ENCODE results near the gene STRN4.

Gene STRN4

DNA sequence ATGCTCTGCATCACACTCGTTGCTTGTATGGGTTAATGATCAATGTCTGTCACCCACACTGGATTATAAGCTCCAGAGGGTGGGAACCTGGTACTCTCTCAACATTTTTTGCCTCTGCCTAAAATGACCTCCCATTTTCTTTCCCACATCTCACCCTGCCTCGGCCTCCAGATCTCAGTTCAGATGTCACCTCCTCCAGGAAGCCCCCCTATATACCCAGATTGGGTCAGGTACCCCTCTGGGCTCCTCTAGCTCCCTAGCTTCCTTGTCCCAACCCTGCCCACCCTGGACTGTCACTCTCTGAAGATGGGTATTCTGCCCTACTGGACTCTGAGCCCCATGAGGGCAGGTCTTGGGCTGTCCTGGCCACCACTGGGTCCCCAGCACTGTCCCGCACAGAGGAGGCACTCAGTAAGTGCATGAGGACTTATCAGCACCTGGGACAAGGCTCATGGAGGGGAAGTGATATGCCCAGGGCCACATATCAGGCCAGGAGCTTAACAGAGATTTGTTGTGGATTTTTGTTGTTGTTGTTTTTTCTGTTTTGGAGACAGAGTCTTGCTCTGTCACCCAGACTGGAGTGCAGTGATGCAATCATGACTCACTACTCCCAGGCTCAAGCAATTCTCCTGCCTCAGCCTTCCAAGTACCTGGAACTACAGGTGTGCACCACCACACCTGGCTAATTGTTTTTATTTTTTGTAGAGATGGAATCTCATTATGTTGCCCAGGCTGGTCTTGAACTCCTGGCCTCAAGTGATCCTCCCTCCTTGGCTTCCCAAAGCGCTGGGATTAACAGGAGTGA, 53.1 kb downstream of the STRN4 start:
- DNase-seq, result no peak
- Histone ChIP-seq H3K9me3 (no peaks in the 10 kb centered on the region), H3K27me3 (no peaks in the 10 kb centered on the region), H3K36me3 (peaks cover 42% of the 10 kb centered on the region), H3K4me3 (ENCODE audit: low read depth, low read length) (no peak overlapping the region), H3K4me1 (no peaks in the 10 kb centered on the region)
- no peak for TF ChIP-seq CTCF (IDR thresholded peaks at IDR 0.05; ENCODE audit: low read depth, low read length)

DNA sequence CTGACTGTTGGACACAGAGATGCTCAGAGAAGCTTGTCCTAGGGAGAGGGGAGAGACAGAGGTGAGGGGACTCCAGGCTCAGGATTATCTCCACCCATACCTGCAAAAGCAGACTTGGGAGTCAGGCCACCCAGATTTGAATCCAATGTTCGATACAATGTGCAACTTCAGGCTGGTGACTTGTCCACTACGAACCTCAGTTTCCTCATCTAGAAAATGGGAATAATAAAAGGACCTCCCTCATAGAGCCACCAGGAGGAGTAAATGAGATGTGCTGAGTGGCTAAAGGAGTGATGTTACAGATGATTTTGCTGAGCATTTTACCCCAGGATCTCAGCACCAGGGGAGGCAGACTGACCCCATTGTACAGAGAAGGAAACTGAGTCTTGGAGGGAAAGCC, 54.3 kb downstream of the STRN4 start:
- Histone ChIP-seq H3K27me3 (no peaks in the 10 kb centered on the region), H3K4me3 (ENCODE audit: low read depth, low read length) (no peak overlapping the region), H3K4me1 (no peaks in the 10 kb centered on the region), H3K9me3 (no peaks in the 10 kb centered on the region), H3K36me3 (peaks cover 49% of the 10 kb centered on the region)
- no peak for TF ChIP-seq CTCF (IDR thresholded peaks at IDR 0.05; ENCODE audit: low read depth, low read length)
- DNase-seq, result no peak

DNA sequence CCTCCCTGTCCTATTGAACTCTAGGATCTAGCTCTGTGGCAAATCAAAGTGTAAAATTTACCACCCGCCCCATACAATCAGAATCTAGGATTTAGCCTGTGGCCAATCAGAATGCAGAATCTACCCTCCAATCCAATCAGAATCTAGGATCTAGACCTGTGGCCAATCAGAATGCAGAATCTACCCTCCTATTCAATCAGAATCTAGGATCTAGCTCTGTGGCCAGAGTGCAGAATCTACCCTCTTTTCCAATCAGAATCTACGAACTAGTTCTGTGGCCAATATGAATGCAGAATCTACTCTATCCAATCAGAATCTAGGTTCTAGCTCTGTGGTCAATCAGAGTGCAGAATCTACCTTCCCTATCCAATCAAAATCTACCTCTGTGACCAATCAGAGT, 55.1 kb downstream of the STRN4 start:
- DNase-seq, result no peak
- peaks cover 49% of the 10 kb centered on the region for H3K36me3 ChIP-seq

GRCh38 chr19:46689358-46689757, 56.9 kb downstream of the STRN4 start:
- Histone ChIP-seq H3K4me3 (ENCODE audit: low read depth, low read length) (no peak overlapping the region), H3K9me3 (no peaks in the 10 kb centered on the region), H3K4me1 (no peaks in the 10 kb centered on the region), H3K36me3 (peaks cover 60% of the 10 kb centered on the region), H3K27me3 (no peaks in the 10 kb centered on the region)
- no peak for TF ChIP-seq CTCF (IDR thresholded peaks at IDR 0.05; ENCODE audit: low read depth, low read length)
- no peak for DNase-seq

More for the DNA sequence above, 55.1 kb downstream of the STRN4 start:
- H3K4me1 ChIP-seq, result no peaks in the 10 kb centered on the region
- no peak for TF ChIP-seq CTCF (IDR thresholded peaks at IDR 0.05; ENCODE audit: low read depth, low read length)
- no peaks in the 10 kb centered on the region for H3K9me3 ChIP-seq
- no peak overlapping the region for H3K4me3 ChIP-seq (ENCODE audit: low read depth, low read length)
- no peaks in the 10 kb centered on the region for H3K27me3 ChIP-seq

GRCh38 chr19:46687438-46688145, 58.7 kb downstream of the STRN4 start:
- H3K36me3 ChIP-seq, result peaks cover 47% of the 10 kb centered on the region

More at GRCh38 chr19:46687438-46688145, 58.7 kb downstream of the STRN4 start:
- H3K27me3 ChIP-seq, result no peaks in the 10 kb centered on the region
- TF ChIP-seq CTCF (IDR thresholded peaks at IDR 0.05; ENCODE audit: low read depth, low read length), result no peak
- no peak overlapping the region for H3K4me3 ChIP-seq (ENCODE audit: low read depth, low read length)
- no peaks in the 10 kb centered on the region for H3K9me3 ChIP-seq
- no peaks in the 10 kb centered on the region for H3K4me1 ChIP-seq
- DNase-seq, result no peak

All from BE2C (cell line).